K562 (cell line): ENCODE data around the gene TCIRG1. TPM values are rescaled to one million over a fixed set of nuclear protein-coding genes. Genes with fewer than 3 reads are reported as not detected.
A peak's percentile ranks its signal among the peaks of the same experiment; 100 is the strongest.
"Not testable (repeated sequence)": the region's sequence is repeated elsewhere in the genome, so short reads cannot be mapped to it uniquely, and the experiment has no call there.

Experiments
- ATAC-seq: fragments of 200-7000 bp; cut with Tn5 transposase; 3 replicates; pipeline ENCODE4 v1.9.1; 2020; ENCODE audit warnings: moderate library complexity
- BruUV-seq: library from RNA; stranded (reverse); fragments of 400-500 nt; replicated peaks from 2 replicates; lab custom pipeline; 2021; lab: Mats Ljungman, UMichigan
- CTCF ChIA-PET: fragments of 300-600 bp; formaldehyde crosslinking; extraction: SDS; loops from one replicate; lab custom pipeline; 2021; ENCODE audit warnings: low intra/inter-chr PET ratio; lab: Yijun Ruan, JAX
- POLR2A ChIA-PET: fragments of 300-600, 350-650 bp; sonication (Branson Sonifier 250); formaldehyde crosslinking; extraction: SDS; loops from one replicate; lab custom pipeline; 2021; ENCODE audit warnings: antibody characterized with exemption, inconsistent platforms; lab: Yijun Ruan, JAX
- DNase-seq, 4 experiments: peaks; one replicate each; pipeline versions ENCODE4 v3.0.0 to v3.0.0-alpha.2; 2011 to 2018; ENCODE audit warnings: low spot score in 3 of 4, mixed read lengths in 3 of 4; ENCODE audit errors: extremely low read depth in 1 of 4
- FAIRE-seq: peaks from 2 replicates; lab custom pipeline; 2011; peaks lifted over from hg19 to GRCh38; lab: Jason Lieb, UNC
- H2AFZ ChIP-seq: 2 replicates; pipeline ENCODE4 v1.6.0; 2011; ENCODE audit warnings: low read depth, low read length, control low read depth, inconsistent platforms
- H3K27ac ChIP-seq: fragments of 200-600 bp; 3 replicates; pipeline ENCODE4 v1.8.0; 2011; ENCODE audit warnings: low read depth, mild to moderate bottlenecking, control low read depth, inconsistent platforms, low read length, moderate library complexity, mixed read lengths; ENCODE audit errors: extremely low read depth
- H3K27me3 ChIP-seq, 2 experiments: fragments of 300-600 bp in 1 of 2; 2 replicates in 1 of 2; 3 replicates in 1 of 2; pipeline versions ENCODE4 v1.6.0 to v1.8.0; 2011; ENCODE audit warnings: inconsistent platforms in 2 of 2, low read length in 2 of 2, mild to moderate bottlenecking in 1 of 2, mixed read lengths in 1 of 2, moderate library complexity in 1 of 2; ENCODE audit not compliant: control insufficient read depth in 2 of 2, insufficient read depth in 2 of 2
- H3K36me3 ChIP-seq: fragments of 300-600 bp; 3 replicates; pipeline ENCODE4 v1.8.0; 2011; ENCODE audit warnings: mild to moderate bottlenecking, low read length, inconsistent platforms; ENCODE audit not compliant: control insufficient read depth, insufficient read depth
- H3K4me1 ChIP-seq, 2 experiments: fragments of 200-600 bp in 1 of 2; replicated peaks in 1 of 2; 2 replicates in 1 of 2; 3 replicates in 1 of 2; pipeline versions ENCODE4 v1.5.1 to v1.8.0; 2011; ENCODE audit warnings: inconsistent platforms in 2 of 2, low read length in 2 of 2, mild to moderate bottlenecking in 1 of 2, mixed read lengths in 1 of 2, moderate library complexity in 1 of 2; ENCODE audit not compliant: control insufficient read depth in 2 of 2, insufficient read depth in 2 of 2
- H3K4me2 ChIP-seq: 2 replicates; pipeline ENCODE4 v1.6.1; 2011; ENCODE audit warnings: low read length, control low read depth, inconsistent platforms, mixed read lengths; ENCODE audit not compliant: insufficient read depth
- H3K4me3 ChIP-seq: fragments of 200-600 bp; sonication (generic), shearing (Covaris generic); 2 replicates; pipeline ENCODE4 v1.5.1; 2016; ENCODE audit warnings: control low read depth, inconsistent platforms
- H3K79me2 ChIP-seq: fragments of 200-600 bp; 3 replicates; pipeline ENCODE4 v1.8.0; 2011; ENCODE audit warnings: low read length, inconsistent platforms; ENCODE audit not compliant: control insufficient read depth, insufficient read depth
- H3K9ac ChIP-seq, 2 experiments: 2 replicates each; pipeline versions ENCODE4 v1.6.0 to v1.6.1; 2011; ENCODE audit warnings: low read depth in 2 of 2, low read length in 2 of 2, control low read depth in 1 of 2, inconsistent platforms in 1 of 2, mild to moderate bottlenecking in 1 of 2, mixed read lengths in 1 of 2; ENCODE audit not compliant: insufficient read depth in 1 of 2
- H3K9me1 ChIP-seq: one replicate; pipeline ENCODE4 v1.6.0; 2011; ENCODE audit warnings: inconsistent platforms, mild to moderate bottlenecking, low read length, moderate library complexity; ENCODE audit not compliant: control insufficient read depth, insufficient read depth
- H3K9me3 ChIP-seq: replicated peaks from 2 replicates; pipeline ENCODE4 v1.5.1; 2011; ENCODE audit warnings: low read depth, low read length, inconsistent platforms; ENCODE audit not compliant: control insufficient read depth, insufficient read depth
- H4K20me1 ChIP-seq: replicated peaks from 2 replicates; pipeline ENCODE4 v1.6.1; 2011; ENCODE audit warnings: low read length, inconsistent platforms, mixed read lengths; ENCODE audit not compliant: control insufficient read depth, insufficient read depth
- E2F6 ChIP-seq, 2 experiments: IDR thresholded peaks; 2 replicates each; pipeline ENCODE4 v1.6.1; 2011; ENCODE audit warnings: borderline replicate concordance in 1 of 2, control low read depth in 1 of 2, low read depth in 1 of 2, low read length in 1 of 2, mild to moderate bottlenecking in 1 of 2, mixed read lengths in 1 of 2, moderate library complexity in 1 of 2; ENCODE audit not compliant: insufficient read depth in 1 of 2, insufficient read length in 1 of 2, poor library complexity in 1 of 2, severe bottlenecking in 1 of 2; ENCODE audit errors: extremely low read depth in 1 of 2
- RAD21 ChIP-seq, 2 experiments: fragments of 250-450 bp in 1 of 2; fragments of 450-650 bp in 1 of 2; sonication (Bioruptor Pico) in 1 of 2; formaldehyde crosslinking in 1 of 2; IDR thresholded peaks in 1 of 2; conservative IDR thresholded peaks in 1 of 2; 2 replicates each; pipeline versions ENCODE4 v1.4.0 to v1.8.0; 2020 to 2022; ENCODE audit warnings: mild to moderate bottlenecking in 2 of 2, moderate library complexity in 1 of 2
- WGBS: fragments of 100-300 bp; shearing (Covaris generic); methylation state at CpG from one replicate; pipeline ENCODE4 v1.1.6; 2016; ENCODE audit warnings: low coverage, mixed read lengths; ENCODE audit not compliant: insufficient coverage; ENCODE audit errors: missing lambda C conversion rate; 5-methylcytosine and 5-hydroxymethylcytosine counted together
- in situ Hi-C: fragments of 300-500 bp; cut with MboI; formaldehyde crosslinking; loops from 4 replicates; pipeline ENCODE4 v1.15.0; 2018; ENCODE audit warnings: inconsistent platforms, mixed read lengths
- intact Hi-C: fragments of 100-400 bp; cut with micrococcal nuclease; formaldehyde crosslinking; loops from 2 replicates; pipeline ENCODE4 v1.14.2; 2022
- polyA plus RNA-seq, 8 experiments: library from polyadenylated mRNA; depleted of rRNA in 4 of 8; stranded (reverse) in 5 of 8; unstranded in 3 of 8; fragments of >200 nt; fragmentation: Nextera tagmentation in 2 of 8; fragmentation: Illumina TruSeq in 1 of 8; extraction: Ambion mirVana in 2 of 8; extraction: Trizol in 1 of 8; gene quantifications; 2 replicates each; pipeline versions ENCODE4 v1.2.1 to v1.2.3, GENCODE V29; 2011 to 2014; ENCODE audit warnings: inconsistent platforms in 1 of 8, missing spikeins in 1 of 8
- total RNA-seq, 7 experiments: library from RNA; depleted of rRNA in 6 of 7; stranded (reverse); fragments of >200 nt in 6 of 7; fragmentation: Illumina TruSeq in 2 of 7; extraction: Trizol in 2 of 7; gene quantifications; 2 replicates each; pipeline versions ENCODE4 v1.2.1 to v1.2.3, GENCODE V29; 2011 to 2021; ENCODE audit warnings: low replicate concordance in 1 of 7
- TF ChIP-seq, protein P1 (sequence below): fragments of 450-650 bp; formaldehyde crosslinking; IDR thresholded peaks from 2 replicates; pipeline ENCODE4 v1.4.0; 2020; ENCODE audit warnings: mild to moderate bottlenecking, moderate library complexity
- TF ChIP-seq, protein P2 (sequence below), 2 experiments: fragments of 450-650 bp; formaldehyde crosslinking in 1 of 2; IDR thresholded peaks; 2 replicates each; pipeline versions ENCODE4 v1.4.0 to v1.6.1; 2014 to 2020; ENCODE audit warnings: mild to moderate bottlenecking in 2 of 2, borderline replicate concordance in 1 of 2, low read depth in 1 of 2
- TF ChIP-seq, protein P3 (sequence below), 3 experiments: IDR thresholded peaks in 2 of 3; conservative IDR thresholded peaks in 1 of 3; 2 replicates each; pipeline ENCODE4 v1.5.1; 2011 to 2012; ENCODE audit warnings: low read length in 3 of 3, mild to moderate bottlenecking in 3 of 3, control low read depth in 2 of 3, improper control_type of control experiment in 1 of 3, inconsistent platforms in 1 of 3, low read depth in 1 of 3, mixed read lengths in 1 of 3, moderate library complexity in 1 of 3; ENCODE audit not compliant: insufficient read depth in 2 of 3

Gene TCIRG1
- total and polyA plus RNA-seq, 9 of the 15 experiments (the other 6 are each of a cell fraction or from before 2014, with no cell fraction given) = 0.49 to 143 (median 24.4) TPM

DNA sequence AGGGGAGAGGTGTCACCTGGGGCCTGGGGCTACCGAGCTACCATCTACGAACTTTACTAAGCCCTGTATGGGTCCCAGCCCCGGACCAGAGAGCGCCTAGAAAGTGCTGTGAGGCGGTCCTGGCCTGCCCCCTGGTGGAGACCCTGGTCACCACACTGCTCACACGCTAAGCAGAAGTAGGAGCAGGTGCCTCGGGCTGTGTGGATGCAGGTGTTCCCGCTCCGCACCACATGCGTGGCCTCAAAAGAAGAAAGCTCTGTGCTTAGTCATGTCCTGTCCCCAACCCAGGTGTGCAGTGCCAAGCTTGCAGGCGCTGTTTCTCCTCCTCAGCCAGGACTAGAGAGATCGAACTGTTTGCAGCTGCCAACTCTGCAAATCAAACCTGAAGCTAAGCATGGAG lies 45.0 kb upstream of the TCIRG1 start:
- intact Hi-C loops, H3K36me3 ChIP-seq, H3K9me1 ChIP-seq, ATAC-seq, FAIRE-seq, CTCF ChIA-PET, H3K27ac ChIP-seq, H3K4me2 ChIP-seq, H3K79me2 ChIP-seq, in situ Hi-C loops, H3K9me3 ChIP-seq, H3K4me3 ChIP-seq, H2AFZ ChIP-seq, H4K20me1 ChIP-seq, BruUV-seq, H3K27me3 ChIP-seq, H3K9ac ChIP-seq: not testable (repeated sequence)
- peak in 2 of 4 experiments; percentile 5 to 50 for DNase-seq
- POLR2A ChIA-PET = interaction anchor here (1.2 kb wide), 1 partner anchor 44 kb away, joined by 3 read pairs; no protein-coding TSS in a partner anchor
- whole genome bisulfite sequencing = 7% methylated on average over 11 of the region's 12 CpGs
- H3K4me1 ChIP-seq = peaks cover 8 to 33% of the 10 kb centered on the region in 2 experiments; a peak in 4 of 5 replicates
- TF ChIP-seq, protein P1, sequence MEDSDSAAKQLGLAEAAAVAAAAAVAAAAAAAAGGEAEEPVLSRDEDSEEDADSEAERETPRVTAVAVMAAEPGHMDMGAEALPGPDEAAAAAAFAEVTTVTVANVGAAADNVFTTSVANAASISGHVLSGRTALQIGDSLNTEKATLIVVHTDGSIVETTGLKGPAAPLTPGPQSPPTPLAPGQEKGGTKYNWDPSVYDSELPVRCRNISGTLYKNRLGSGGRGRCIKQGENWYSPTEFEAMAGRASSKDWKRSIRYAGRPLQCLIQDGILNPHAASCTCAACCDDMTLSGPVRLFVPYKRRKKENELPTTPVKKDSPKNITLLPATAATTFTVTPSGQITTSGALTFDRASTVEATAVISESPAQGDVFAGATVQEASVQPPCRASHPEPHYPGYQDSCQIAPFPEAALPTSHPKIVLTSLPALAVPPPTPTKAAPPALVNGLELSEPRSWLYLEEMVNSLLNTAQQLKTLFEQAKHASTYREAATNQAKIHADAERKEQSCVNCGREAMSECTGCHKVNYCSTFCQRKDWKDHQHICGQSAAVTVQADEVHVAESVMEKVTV = peak; percentile 40; the same call in 1 of the 2 replicates
- TF ChIP-seq RAD21 (CRISPR knock-in tag; conservative IDR thresholded peaks at IDR 0.05 in 1 of 2, IDR thresholded peaks at IDR 0.05 in 1 of 2) (peak; percentile 53 to 76), E2F6 (IDR thresholded peaks at IDR 0.05; ENCODE audit: borderline replicate concordance in 1 of 2, extremely low read depth in 1 of 2, insufficient read depth in 1 of 2, insufficient read length in 1 of 2, low read depth in 1 of 2, low read length in 1 of 2, poor library complexity in 1 of 2, severe bottlenecking in 1 of 2) (peak; percentile 66 to 85)
- TF ChIP-seq, protein P2, sequence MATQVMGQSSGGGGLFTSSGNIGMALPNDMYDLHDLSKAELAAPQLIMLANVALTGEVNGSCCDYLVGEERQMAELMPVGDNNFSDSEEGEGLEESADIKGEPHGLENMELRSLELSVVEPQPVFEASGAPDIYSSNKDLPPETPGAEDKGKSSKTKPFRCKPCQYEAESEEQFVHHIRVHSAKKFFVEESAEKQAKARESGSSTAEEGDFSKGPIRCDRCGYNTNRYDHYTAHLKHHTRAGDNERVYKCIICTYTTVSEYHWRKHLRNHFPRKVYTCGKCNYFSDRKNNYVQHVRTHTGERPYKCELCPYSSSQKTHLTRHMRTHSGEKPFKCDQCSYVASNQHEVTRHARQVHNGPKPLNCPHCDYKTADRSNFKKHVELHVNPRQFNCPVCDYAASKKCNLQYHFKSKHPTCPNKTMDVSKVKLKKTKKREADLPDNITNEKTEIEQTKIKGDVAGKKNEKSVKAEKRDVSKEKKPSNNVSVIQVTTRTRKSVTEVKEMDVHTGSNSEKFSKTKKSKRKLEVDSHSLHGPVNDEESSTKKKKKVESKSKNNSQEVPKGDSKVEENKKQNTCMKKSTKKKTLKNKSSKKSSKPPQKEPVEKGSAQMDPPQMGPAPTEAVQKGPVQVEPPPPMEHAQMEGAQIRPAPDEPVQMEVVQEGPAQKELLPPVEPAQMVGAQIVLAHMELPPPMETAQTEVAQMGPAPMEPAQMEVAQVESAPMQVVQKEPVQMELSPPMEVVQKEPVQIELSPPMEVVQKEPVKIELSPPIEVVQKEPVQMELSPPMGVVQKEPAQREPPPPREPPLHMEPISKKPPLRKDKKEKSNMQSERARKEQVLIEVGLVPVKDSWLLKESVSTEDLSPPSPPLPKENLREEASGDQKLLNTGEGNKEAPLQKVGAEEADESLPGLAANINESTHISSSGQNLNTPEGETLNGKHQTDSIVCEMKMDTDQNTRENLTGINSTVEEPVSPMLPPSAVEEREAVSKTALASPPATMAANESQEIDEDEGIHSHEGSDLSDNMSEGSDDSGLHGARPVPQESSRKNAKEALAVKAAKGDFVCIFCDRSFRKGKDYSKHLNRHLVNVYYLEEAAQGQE (IDR thresholded peaks at IDR 0.05; ENCODE audit: borderline replicate concordance) = peak; percentile 72; the same call in 1 of the 2 replicates
- TF ChIP-seq, protein P2 (CRISPR knock-in tag; IDR thresholded peaks at IDR 0.05; ENCODE audit: low read depth) = not testable (repeated sequence)
- TF ChIP-seq, protein P3, sequence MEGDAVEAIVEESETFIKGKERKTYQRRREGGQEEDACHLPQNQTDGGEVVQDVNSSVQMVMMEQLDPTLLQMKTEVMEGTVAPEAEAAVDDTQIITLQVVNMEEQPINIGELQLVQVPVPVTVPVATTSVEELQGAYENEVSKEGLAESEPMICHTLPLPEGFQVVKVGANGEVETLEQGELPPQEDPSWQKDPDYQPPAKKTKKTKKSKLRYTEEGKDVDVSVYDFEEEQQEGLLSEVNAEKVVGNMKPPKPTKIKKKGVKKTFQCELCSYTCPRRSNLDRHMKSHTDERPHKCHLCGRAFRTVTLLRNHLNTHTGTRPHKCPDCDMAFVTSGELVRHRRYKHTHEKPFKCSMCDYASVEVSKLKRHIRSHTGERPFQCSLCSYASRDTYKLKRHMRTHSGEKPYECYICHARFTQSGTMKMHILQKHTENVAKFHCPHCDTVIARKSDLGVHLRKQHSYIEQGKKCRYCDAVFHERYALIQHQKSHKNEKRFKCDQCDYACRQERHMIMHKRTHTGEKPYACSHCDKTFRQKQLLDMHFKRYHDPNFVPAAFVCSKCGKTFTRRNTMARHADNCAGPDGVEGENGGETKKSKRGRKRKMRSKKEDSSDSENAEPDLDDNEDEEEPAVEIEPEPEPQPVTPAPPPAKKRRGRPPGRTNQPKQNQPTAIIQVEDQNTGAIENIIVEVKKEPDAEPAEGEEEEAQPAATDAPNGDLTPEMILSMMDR (IDR thresholded peaks at IDR 0.05 in 2 of 3, conservative IDR thresholded peaks at IDR 0.05 in 1 of 3; ENCODE audit: insufficient read depth in 2 of 3, low read depth in 1 of 3, low read length in 3 of 3) = peak; percentile 59 to 62 (median 59)
